HepG2 (cell line): ENCODE data around the gene FOXL3. TPM values are rescaled to one million over a fixed set of nuclear protein-coding genes. Genes with fewer than 3 reads are reported as not detected.

ENCODE experiments used
- ATAC-seq: fragments of 200-7000 bp; cut with Tn5 transposase; 3 replicates; pipeline ENCODE4 v1.9.1; 2020; ENCODE audit warnings: mild to moderate bottlenecking, moderate library complexity
- BruUV-seq: library from RNA; stranded (reverse); fragments of 400-500 nt; replicated peaks from 2 replicates; lab custom pipeline; 2021; lab: Mats Ljungman, UMichigan
- CTCF ChIA-PET: fragments of 300-600 bp; formaldehyde crosslinking; extraction: SDS; loops from one replicate; lab custom pipeline; 2021; ENCODE audit warnings: low total read pairs, inconsistent platforms, low intra/inter-chr PET ratio; lab: Yijun Ruan, JAX
- POLR2A ChIA-PET: fragments of 350-600 bp; sonication (Branson Sonifier 250); formaldehyde crosslinking; loops from one replicate; lab custom pipeline; 2020; ENCODE audit warnings: antibody characterized with exemption, inconsistent platforms; lab: Yijun Ruan, JAX
- DNase-seq: peaks from one replicate; pipeline ENCODE4 v3.0.0-alpha.2; 2015; ENCODE audit warnings: low spot score
- FAIRE-seq: peaks from 3 replicates; lab custom pipeline; 2011; peaks lifted over from hg19 to GRCh38; lab: Jason Lieb, UNC
- H2AFZ ChIP-seq: one replicate; pipeline ENCODE4 v1.6.1; 2011; ENCODE audit warnings: low read length, inconsistent platforms
- H3K27ac ChIP-seq: fragments of 300-600 bp; 3 replicates; pipeline ENCODE4 v1.8.0; 2011; ENCODE audit warnings: mixed run types, mild to moderate bottlenecking, mixed read lengths, low read length, inconsistent platforms; ENCODE audit not compliant: insufficient read depth; ENCODE audit errors: extremely low read length
- H3K27me3 ChIP-seq, 2 experiments: fragments of 200-600 bp in 1 of 2; 2 replicates in 1 of 2; 3 replicates in 1 of 2; pipeline versions ENCODE4 v1.6.0 to v1.8.0; 2011; ENCODE audit warnings: low read length in 2 of 2, mild to moderate bottlenecking in 2 of 2, moderate library complexity in 2 of 2, inconsistent platforms in 1 of 2; ENCODE audit not compliant: insufficient read depth in 2 of 2, control insufficient read depth in 1 of 2
- H3K36me3 ChIP-seq, 2 experiments: fragments of 200-600 bp in 1 of 2; replicated peaks in 1 of 2; 2 replicates in 1 of 2; 3 replicates in 1 of 2; pipeline versions ENCODE4 v1.5.1 to v1.8.0; 2011; ENCODE audit warnings: low read length in 2 of 2, inconsistent platforms in 1 of 2; ENCODE audit not compliant: insufficient read depth in 2 of 2, control insufficient read depth in 1 of 2
- H3K4me1 ChIP-seq: 2 replicates; pipeline ENCODE4 v1.5.1; 2012; ENCODE audit warnings: low read length, inconsistent platforms; ENCODE audit not compliant: insufficient read depth
- H3K4me2 ChIP-seq: 2 replicates; pipeline ENCODE4 v1.6.0; 2011; ENCODE audit warnings: low read depth, low read length, inconsistent platforms
- H3K4me3 ChIP-seq, 3 experiments: fragments of 200-600 bp in 1 of 3; sonication (generic), shearing (Covaris generic) in 1 of 3; replicated peaks in 1 of 3; 2 replicates each; pipeline ENCODE4 v1.5.1; 2011 to 2016; ENCODE audit warnings: low read length in 3 of 3, inconsistent platforms in 2 of 3, low read depth in 2 of 3, mild to moderate bottlenecking in 2 of 3, control low read depth in 1 of 3, mixed read lengths in 1 of 3; ENCODE audit not compliant: insufficient read depth in 1 of 3
- H3K79me2 ChIP-seq: one replicate; pipeline ENCODE4 v1.6.1; 2011; ENCODE audit warnings: low read length, inconsistent platforms; ENCODE audit not compliant: insufficient read depth
- H3K9ac ChIP-seq: 2 replicates; pipeline ENCODE4 v1.6.0; 2011; ENCODE audit warnings: mild to moderate bottlenecking, low read depth, low read length, inconsistent platforms; ENCODE audit not compliant: insufficient read depth
- H3K9me3 ChIP-seq: 2 replicates; pipeline ENCODE4 v1.5.1; 2012; ENCODE audit warnings: mild to moderate bottlenecking, low read length
- H4K20me1 ChIP-seq: 2 replicates; pipeline ENCODE4 v1.6.0; 2011; ENCODE audit warnings: inconsistent platforms, mild to moderate bottlenecking, low read length, moderate library complexity; ENCODE audit not compliant: insufficient read depth
- NFE2 ChIP-seq: sonication (generic); formaldehyde crosslinking; IDR thresholded peaks from 2 replicates; pipeline ENCODE4 v1.4.0; 2020; ENCODE audit warnings: missing genetic modification reagents
- NFKB2 ChIP-seq: sonication (generic); formaldehyde crosslinking; IDR thresholded peaks from 2 replicates; pipeline ENCODE4 v1.4.0; 2020; ENCODE audit warnings: missing genetic modification reagents, borderline replicate concordance
- POGK ChIP-seq: sonication (generic); formaldehyde crosslinking; conservative IDR thresholded peaks from 2 replicates; pipeline ENCODE4 v1.8.0; 2022; ENCODE audit warnings: mild to moderate bottlenecking, moderate library complexity, missing genetic modification reagents
- SIN3A ChIP-seq: IDR thresholded peaks from 2 replicates; pipeline ENCODE4 v1.6.1; 2011; ENCODE audit warnings: low read depth, mild to moderate bottlenecking, control low read depth, low read length, borderline replicate concordance
- SNAI1 ChIP-seq: sonication (generic); formaldehyde crosslinking; IDR thresholded peaks from 2 replicates; pipeline ENCODE4 v1.5.0; 2020; ENCODE audit warnings: mild to moderate bottlenecking, missing genetic modification reagents, borderline replicate concordance
- WIZ ChIP-seq: sonication (generic); formaldehyde crosslinking; IDR thresholded peaks from 2 replicates; pipeline ENCODE4 v1.5.1; 2020; ENCODE audit warnings: mild to moderate bottlenecking, missing genetic modification reagents
- ZBTB33 ChIP-seq: sonication (generic); formaldehyde crosslinking; IDR thresholded peaks from 2 replicates; pipeline ENCODE4 v1.4.0; 2020; ENCODE audit warnings: missing genetic modification reagents
- ZBTB49 ChIP-seq: sonication (generic); formaldehyde crosslinking; IDR thresholded peaks from 2 replicates; pipeline ENCODE4 v1.4.0; 2020; ENCODE audit warnings: missing genetic modification reagents, borderline replicate concordance
- ZNF121 ChIP-seq: sonication (generic); formaldehyde crosslinking; IDR thresholded peaks from 2 replicates; pipeline ENCODE4 v1.5.0; 2020; ENCODE audit warnings: mild to moderate bottlenecking, missing genetic modification reagents
- ZNF337 ChIP-seq: sonication (generic); formaldehyde crosslinking; IDR thresholded peaks from 2 replicates; pipeline ENCODE4 v1.5.1; 2020; ENCODE audit warnings: missing genetic modification reagents, low read depth, mild to moderate bottlenecking, borderline replicate concordance
- ZNF367 ChIP-seq: sonication (generic); formaldehyde crosslinking; IDR thresholded peaks from 2 replicates; pipeline ENCODE4 v1.4.0; 2020; ENCODE audit warnings: missing genetic modification reagents, borderline replicate concordance
- WGBS: methylation state at CpG from one replicate; pipeline ENCODE4 v1.1.6; 2017; ENCODE audit warnings: low lambda C conversion rate; 5-methylcytosine and 5-hydroxymethylcytosine counted together
- in situ Hi-C: cut with HindIII; loops from 2 replicates; pipeline ENCODE4 v1.10.0; 2017; ENCODE audit warnings: low pct_unique_long_range_greater_than_20kb; ENCODE audit not compliant: extremely low pct_ligation_motif_present
- intact Hi-C: fragments of 100-400 bp; cut with micrococcal nuclease; formaldehyde crosslinking; loops from one replicate; pipeline ENCODE4 v1.10.0; 2022; ENCODE audit not compliant: unreplicated experiment
- polyA plus RNA-seq, 8 experiments: library from polyadenylated mRNA; depleted of rRNA in 3 of 8; stranded (reverse) in 7 of 8; unstranded in 1 of 8; fragments of >200 nt; fragmentation: Illumina TruSeq in 4 of 8; extraction: Trizol in 4 of 8; gene quantifications; 2 replicates each; pipeline versions ENCODE4 v1.2.1 to v1.2.3, GENCODE V29; 2011 to 2016; ENCODE audit warnings: low read depth in 4 of 8, missing spikeins in 1 of 8, mixed read lengths in 1 of 8; ENCODE audit not compliant: insufficient read depth in 1 of 8
- total RNA-seq, 5 experiments: library from RNA; depleted of rRNA; stranded (reverse); fragments of >200 nt; fragmentation: Illumina TruSeq; extraction: Trizol; gene quantifications; 2 replicates each; pipeline ENCODE4 v1.2.3, GENCODE V29; 2016; ENCODE audit warnings: low read depth in 1 of 5

Gene FOXL3
- total and polyA plus RNA-seq, 2 of the 13 experiments (the other 11 are each of a cell fraction or from before 2014, with no cell fraction given), result not detected

GRCh38 chr7:320297-320696, 30.3 kb downstream of the FOXL3 start:
- 77% methylated on average over 2 of the region's 2 CpGs for WGBS
- intact Hi-C loops (no loop called here), in situ Hi-C loops (loop anchor here (10.0 kb wide), 1 partner anchor 315 kb away; no protein-coding TSS in a partner anchor)
- DNase-seq (no peak), ATAC-seq (no peak), FAIRE-seq (no peak)
- peaks cover 65% of the 10 kb centered on the region for H3K4me1 ChIP-seq
- POLR2A ChIA-PET, result no interaction called here
- CTCF ChIA-PET, result no interaction called here
- H3K27ac ChIP-seq, result no peak overlapping the region
- no peak overlapping the region for H3K9ac ChIP-seq
- no peak overlapping the region for H3K4me3 ChIP-seq
- H3K4me2 ChIP-seq, result no peak overlapping the region
- no peaks in the 10 kb centered on the region for H3K9me3 ChIP-seq
- H3K36me3 ChIP-seq, result no peaks in the 10 kb centered on the region
- TF ChIP-seq ZNF367 (no peak), NFE2 (no peak), ZNF121 (CRISPR knock-in tag) (no peak), WIZ (CRISPR knock-in tag) (no peak), ZNF337 (CRISPR knock-in tag) (no peak)
- no peak overlapping the region for H2AFZ ChIP-seq
- peaks cover 5 to 57% of the 10 kb centered on the region in 2 experiments; a peak in 4 of 5 replicates for H3K27me3 ChIP-seq
- BruUV-seq, result no TSS peak
- no peaks in the 10 kb centered on the region for H4K20me1 ChIP-seq
- H3K79me2 ChIP-seq, result no peaks in the 10 kb centered on the region

- peak overlapping the region in 1 of 3 experiments; percentile 12; a peak in 1 of 6 replicates for H3K4me3 ChIP-seq
- whole genome bisulfite sequencing, result 54% methylated on average over 10 of the region's 45 CpGs
- POLR2A ChIA-PET, result no interaction called here
- intact Hi-C loops (no loop called here), in situ Hi-C loops (loop anchor here (10.0 kb wide), 1 partner anchor 313 kb away; no protein-coding TSS in a partner anchor)
- H3K9ac ChIP-seq, result no peak overlapping the region
- peaks cover 74% of the 10 kb centered on the region for H3K4me1 ChIP-seq
- H4K20me1 ChIP-seq, result no peaks in the 10 kb centered on the region
- H3K79me2 ChIP-seq, result no peaks in the 10 kb centered on the region
- FAIRE-seq (no peak), ATAC-seq (peak; percentile 65), DNase-seq (no peak)
- BruUV-seq, result no TSS peak
- H3K36me3 ChIP-seq, result no peaks in the 10 kb centered on the region
- CTCF ChIA-PET, result interaction anchor here (1.3 kb wide), 1 partner anchor 452 kb away, joined by 5 read pairs; no protein-coding TSS in a partner anchor
- no peak overlapping the region for H2AFZ ChIP-seq
- H3K9me3 ChIP-seq, result no peaks in the 10 kb centered on the region
- peak overlapping the region; percentile 46 for H3K4me2 ChIP-seq
- H3K27ac ChIP-seq, result no peak overlapping the region
- peaks cover 3 to 58% of the 10 kb centered on the region in 2 experiments; a peak in 4 of 5 replicates for H3K27me3 ChIP-seq
- no peak for TF ChIP-seq NFKB2 (CRISPR knock-in tag)
- peak; percentile 45; the same call in 1 of the 2 replicates for TF ChIP-seq ZBTB33 (CRISPR knock-in tag)
- no peak for TF ChIP-seq SIN3A
- no peak for TF ChIP-seq ZBTB49 (CRISPR knock-in tag)
- 0 out of 2 replicates have a peak, but pooled peaks have one; percentile 56 for TF ChIP-seq POGK (CRISPR knock-in tag)
- TF ChIP-seq SNAI1 (CRISPR knock-in tag), result no peak
Observed at GRCh38 chr7:322111-322671, 32.2 kb downstream of the FOXL3 start.
